PFSK-1 (cell line): ENCODE results near the gene ACAA1.

ENCODE experiments used
- FOXP2 ChIP-seq: optimal IDR thresholded peaks from 2 replicates; pipeline ENCODE3; 2011; ENCODE audit warnings: borderline replicate concordance, control low read depth, inconsistent platforms; ENCODE audit not compliant: insufficient read depth; ENCODE audit errors: extremely low read length, extremely low read depth
- POLR2AphosphoS5 ChIP-seq: IDR thresholded peaks from 2 replicates; pipeline ENCODE4 v1.6.1; 2012; ENCODE audit warnings: low read depth, mild to moderate bottlenecking, control low read depth, low read length, moderate library complexity
- REST ChIP-seq, 2 experiments: IDR thresholded peaks; 2 replicates each; pipeline versions ENCODE4 v1.6.1 to v1.8.0; 2011 to 2012; ENCODE audit warnings: low read depth in 2 of 2, low read length in 2 of 2, control low read depth in 1 of 2, inconsistent platforms in 1 of 2, mild to moderate bottlenecking in 1 of 2, moderate library complexity in 1 of 2; ENCODE audit not compliant: insufficient read depth in 1 of 2
- SIN3A ChIP-seq: IDR thresholded peaks from 2 replicates; pipeline ENCODE4 v1.6.1; 2012; ENCODE audit warnings: mild to moderate bottlenecking, low read length, moderate library complexity, borderline replicate concordance; ENCODE audit not compliant: insufficient read depth
- TAF1 ChIP-seq: IDR thresholded peaks from 2 replicates; pipeline ENCODE4 v1.6.1; 2012; ENCODE audit warnings: low read length, control low read depth, borderline replicate concordance; ENCODE audit not compliant: insufficient read depth

The ACAA1 gene

GRCh38 chr3:38120693-38121450, 16.1 kb downstream of the ACAA1 start:
- TF ChIP-seq TAF1 (no peak), SIN3A (no peak), POLR2AphosphoS5 (no peak), FOXP2 (no peak), REST (IDR thresholded peaks at IDR 0.05; ENCODE audit: insufficient read depth in 1 of 2, low read depth in 2 of 2, low read length in 2 of 2) (no peak)

- TF ChIP-seq SIN3A (no peak), POLR2AphosphoS5 (no peak), TAF1 (no peak), FOXP2 (no peak), REST (IDR thresholded peaks at IDR 0.05; ENCODE audit: insufficient read depth in 1 of 2, low read depth in 2 of 2, low read length in 2 of 2) (no peak)
Observed at GRCh38 chr3:38119821-38120692, 16.9 kb downstream of the ACAA1 start.

GRCh38 chr3:38119248-38119544, 17.7 kb downstream of the ACAA1 start:
- TF ChIP-seq SIN3A (no peak), POLR2AphosphoS5 (no peak), REST (IDR thresholded peaks at IDR 0.05; ENCODE audit: insufficient read depth in 1 of 2, low read depth in 2 of 2, low read length in 2 of 2) (no peak), FOXP2 (no peak), TAF1 (no peak)

GRCh38 chr3:38118421-38119247, 18.3 kb downstream of the ACAA1 start:
- TF ChIP-seq TAF1 = no peak
- no peak for TF ChIP-seq POLR2AphosphoS5
- no peak for TF ChIP-seq FOXP2
- TF ChIP-seq REST (IDR thresholded peaks at IDR 0.05; ENCODE audit: insufficient read depth in 1 of 2, low read depth in 2 of 2, low read length in 2 of 2) = no peak
- TF ChIP-seq SIN3A = no peak
